ENCODE measurements around the gene ZFYVE28.

DNA sequence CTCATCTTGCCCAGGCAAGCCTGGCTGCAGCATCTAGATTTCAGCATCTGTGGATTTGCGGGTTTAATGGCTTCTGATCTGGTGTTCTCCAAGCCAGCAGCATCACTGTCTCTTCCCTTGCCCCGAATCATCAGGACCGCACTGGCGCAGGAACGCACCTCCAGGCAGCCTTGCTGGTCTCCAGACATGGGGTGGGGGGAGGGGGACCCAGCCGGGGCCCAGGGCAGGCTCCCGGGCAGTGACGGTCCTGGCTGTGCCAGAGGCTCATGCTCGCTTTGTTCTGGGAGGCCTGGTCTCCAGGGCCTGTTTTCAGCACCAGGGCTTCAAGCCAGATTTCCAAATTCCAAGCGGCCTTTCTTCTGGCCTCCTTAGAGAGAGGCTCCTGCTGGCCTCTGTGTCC, 5.2 kb upstream of the ZFYVE28 start:
- TF ChIP-seq, protein P1, sequence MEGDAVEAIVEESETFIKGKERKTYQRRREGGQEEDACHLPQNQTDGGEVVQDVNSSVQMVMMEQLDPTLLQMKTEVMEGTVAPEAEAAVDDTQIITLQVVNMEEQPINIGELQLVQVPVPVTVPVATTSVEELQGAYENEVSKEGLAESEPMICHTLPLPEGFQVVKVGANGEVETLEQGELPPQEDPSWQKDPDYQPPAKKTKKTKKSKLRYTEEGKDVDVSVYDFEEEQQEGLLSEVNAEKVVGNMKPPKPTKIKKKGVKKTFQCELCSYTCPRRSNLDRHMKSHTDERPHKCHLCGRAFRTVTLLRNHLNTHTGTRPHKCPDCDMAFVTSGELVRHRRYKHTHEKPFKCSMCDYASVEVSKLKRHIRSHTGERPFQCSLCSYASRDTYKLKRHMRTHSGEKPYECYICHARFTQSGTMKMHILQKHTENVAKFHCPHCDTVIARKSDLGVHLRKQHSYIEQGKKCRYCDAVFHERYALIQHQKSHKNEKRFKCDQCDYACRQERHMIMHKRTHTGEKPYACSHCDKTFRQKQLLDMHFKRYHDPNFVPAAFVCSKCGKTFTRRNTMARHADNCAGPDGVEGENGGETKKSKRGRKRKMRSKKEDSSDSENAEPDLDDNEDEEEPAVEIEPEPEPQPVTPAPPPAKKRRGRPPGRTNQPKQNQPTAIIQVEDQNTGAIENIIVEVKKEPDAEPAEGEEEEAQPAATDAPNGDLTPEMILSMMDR (IDR thresholded peaks at IDR 0.05), result no peak
- TF ChIP-seq EZH2phosphoT487 (IDR thresholded peaks at IDR 0.05), result no peak
